Type B pancreatic cell (in vitro differentiated cells): ENCODE measurements around the gene SAPCD1. TPM values are rescaled to one million over a fixed set of nuclear protein-coding genes. Genes with fewer than 3 reads are reported as not detected.

Experiments used
- DNase-seq: peaks from one replicate; pipeline ENCODE4 v3.0.0; 2021; ENCODE audit warnings: mixed read lengths; ENCODE audit not compliant: unreplicated experiment; ENCODE audit errors: extremely low spot score
- H3K27ac Mint-ChIP-seq: 2 replicates; pipeline ENCODE4 v1.8.0; 2021; ENCODE audit warnings: mild to moderate bottlenecking, mixed read lengths
- H3K27me3 Mint-ChIP-seq: 2 replicates; pipeline ENCODE4 v1.8.0; 2021; ENCODE audit warnings: mixed read lengths
- H3K36me3 Mint-ChIP-seq: 2 replicates; pipeline ENCODE4 v1.8.0; 2021; ENCODE audit warnings: mixed read lengths
- H3K4me1 Mint-ChIP-seq: one replicate; pipeline ENCODE4 v1.8.0; 2021; ENCODE audit warnings: mixed read lengths; ENCODE audit not compliant: unreplicated experiment
- H3K4me3 Mint-ChIP-seq: 2 replicates; pipeline ENCODE4 v1.8.0; 2021; ENCODE audit warnings: mild to moderate bottlenecking, mixed read lengths
- H3K9me3 Mint-ChIP-seq: 2 replicates; pipeline ENCODE4 v1.8.0; 2021; ENCODE audit warnings: mixed read lengths
- total RNA-seq: library from RNA; stranded (reverse); gene quantifications from 2 replicates; pipeline ENCODE4 v1.2.1, GENCODE V29; 2021; ENCODE audit warnings: low replicate concordance
- TF ChIP-seq, protein P1 (sequence below): fragments of 200-600 bp; sonication (generic); conservative IDR thresholded peaks from 2 replicates; pipeline ENCODE4 v1.5.0; 2021; ENCODE audit warnings: antibody characterized with exemption, mild to moderate bottlenecking

Gene SAPCD1
- total RNA-seq, 1 donor from 2014 or later = 8.9 TPM

DNA sequence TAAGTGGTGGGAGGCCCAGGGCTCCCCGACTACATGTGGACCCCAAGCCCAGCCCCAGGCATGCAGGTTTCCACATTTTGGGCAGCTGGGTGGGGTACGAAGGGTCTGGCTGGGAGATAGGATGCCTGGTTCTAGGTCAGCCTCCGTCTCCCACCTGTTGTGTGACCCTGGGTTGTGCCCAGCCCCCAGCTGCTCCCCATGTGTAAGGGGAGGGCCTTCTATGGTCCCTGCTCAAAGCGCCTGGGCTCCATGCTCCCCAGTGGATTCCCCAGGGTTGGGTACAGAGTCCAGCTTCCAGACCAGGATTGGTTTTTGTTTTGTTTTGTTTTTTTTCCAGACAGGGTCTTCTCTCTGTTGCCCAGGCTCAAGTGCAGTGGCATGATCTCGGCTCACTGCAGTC is 15.7 kb downstream of the SAPCD1 start:
- no peaks in the 10 kb centered on the region for H3K9me3 Mint-ChIP-seq
- peak overlapping the region; percentile 56 for H3K27ac Mint-ChIP-seq
- H3K36me3 Mint-ChIP-seq = peaks cover 4% of the 10 kb centered on the region
- peaks cover 11% of the 10 kb centered on the region for H3K4me1 Mint-ChIP-seq
- TF ChIP-seq, protein P1, sequence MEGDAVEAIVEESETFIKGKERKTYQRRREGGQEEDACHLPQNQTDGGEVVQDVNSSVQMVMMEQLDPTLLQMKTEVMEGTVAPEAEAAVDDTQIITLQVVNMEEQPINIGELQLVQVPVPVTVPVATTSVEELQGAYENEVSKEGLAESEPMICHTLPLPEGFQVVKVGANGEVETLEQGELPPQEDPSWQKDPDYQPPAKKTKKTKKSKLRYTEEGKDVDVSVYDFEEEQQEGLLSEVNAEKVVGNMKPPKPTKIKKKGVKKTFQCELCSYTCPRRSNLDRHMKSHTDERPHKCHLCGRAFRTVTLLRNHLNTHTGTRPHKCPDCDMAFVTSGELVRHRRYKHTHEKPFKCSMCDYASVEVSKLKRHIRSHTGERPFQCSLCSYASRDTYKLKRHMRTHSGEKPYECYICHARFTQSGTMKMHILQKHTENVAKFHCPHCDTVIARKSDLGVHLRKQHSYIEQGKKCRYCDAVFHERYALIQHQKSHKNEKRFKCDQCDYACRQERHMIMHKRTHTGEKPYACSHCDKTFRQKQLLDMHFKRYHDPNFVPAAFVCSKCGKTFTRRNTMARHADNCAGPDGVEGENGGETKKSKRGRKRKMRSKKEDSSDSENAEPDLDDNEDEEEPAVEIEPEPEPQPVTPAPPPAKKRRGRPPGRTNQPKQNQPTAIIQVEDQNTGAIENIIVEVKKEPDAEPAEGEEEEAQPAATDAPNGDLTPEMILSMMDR = no peak
- H3K4me3 Mint-ChIP-seq = no peak overlapping the region
- no peaks in the 10 kb centered on the region for H3K27me3 Mint-ChIP-seq
- DNase-seq = no peak

DNA sequence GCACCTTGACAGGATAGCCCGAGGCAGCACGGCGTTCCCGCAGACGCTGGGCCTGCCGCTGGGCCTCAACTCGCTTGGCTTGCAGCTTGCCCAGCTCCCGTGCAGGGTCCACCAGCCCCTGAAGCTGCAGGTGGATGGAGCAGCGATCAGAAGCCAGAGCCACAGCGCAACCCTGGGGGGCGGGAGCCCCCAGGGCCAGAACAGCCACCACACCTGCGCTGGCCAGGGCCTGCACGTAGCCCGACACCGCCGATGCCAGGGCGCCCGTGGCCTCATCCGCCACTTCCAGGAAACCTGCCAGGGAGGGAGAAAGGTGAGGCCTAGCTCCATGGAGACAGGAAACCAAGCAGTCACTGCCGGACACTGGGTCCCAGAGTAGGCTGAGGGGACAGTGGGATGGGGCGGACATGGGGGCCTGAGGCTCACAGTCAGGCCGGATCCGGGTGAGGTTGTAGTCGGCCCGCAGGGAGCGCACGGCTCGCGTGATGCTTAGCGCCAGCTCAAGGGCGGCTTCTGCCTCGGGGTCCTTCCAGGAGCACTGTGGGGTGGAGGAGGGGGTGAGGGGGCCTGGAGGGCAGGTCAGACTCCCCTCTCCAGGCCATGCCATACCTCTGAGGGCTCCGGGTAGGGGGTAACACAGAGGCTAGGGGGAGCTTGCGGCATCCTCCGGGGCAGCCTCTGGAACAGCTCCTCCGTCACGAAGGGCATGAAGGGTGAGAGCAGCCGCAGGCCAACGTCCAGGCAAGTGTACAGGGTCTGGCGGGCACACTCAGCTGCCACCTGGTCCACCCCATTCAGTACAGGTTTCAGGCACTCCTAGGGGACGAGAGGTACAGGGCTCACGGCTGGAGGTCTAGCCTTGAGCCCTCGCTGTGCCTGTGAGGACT is 16.8 kb downstream of the SAPCD1 start:
- no peak overlapping the region for H3K4me3 Mint-ChIP-seq
- no peaks in the 10 kb centered on the region for H3K9me3 Mint-ChIP-seq
- H3K27me3 Mint-ChIP-seq = no peaks in the 10 kb centered on the region
- peaks cover 4% of the 10 kb centered on the region for H3K36me3 Mint-ChIP-seq
- no peak overlapping the region for H3K27ac Mint-ChIP-seq
- H3K4me1 Mint-ChIP-seq = peaks cover 11% of the 10 kb centered on the region
- DNase-seq = no peak
- TF ChIP-seq, protein P1 = no peak

DNA sequence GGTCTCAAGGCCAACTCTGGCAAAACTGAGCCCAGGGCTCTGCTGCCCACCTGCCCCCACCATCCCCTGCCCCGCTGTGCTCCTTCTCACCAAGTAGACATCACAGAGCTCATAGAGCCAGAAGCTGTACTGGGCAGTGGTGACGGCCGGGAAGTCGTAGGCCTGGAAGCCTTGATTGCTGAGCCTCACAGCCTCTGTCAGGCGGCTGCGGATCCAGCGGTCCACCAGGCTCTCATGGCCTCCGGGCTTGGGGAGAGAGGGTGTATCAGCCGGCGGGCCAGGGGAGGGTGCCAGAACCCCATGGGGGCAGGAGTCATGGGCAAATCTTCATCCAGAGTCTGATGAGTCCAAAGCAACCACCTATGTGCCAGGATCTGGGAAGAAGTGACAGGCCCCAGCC is 17.5 kb downstream of the SAPCD1 start:
- DNase-seq = no peak
- Mint-ChIP-seq H3K4me3 (no peak overlapping the region), H3K4me1 (peaks cover 11% of the 10 kb centered on the region), H3K9me3 (no peaks in the 10 kb centered on the region), H3K36me3 (peaks cover 4% of the 10 kb centered on the region), H3K27me3 (no peaks in the 10 kb centered on the region), H3K27ac (no peak overlapping the region)
- TF ChIP-seq, protein P1 = no peak

DNA sequence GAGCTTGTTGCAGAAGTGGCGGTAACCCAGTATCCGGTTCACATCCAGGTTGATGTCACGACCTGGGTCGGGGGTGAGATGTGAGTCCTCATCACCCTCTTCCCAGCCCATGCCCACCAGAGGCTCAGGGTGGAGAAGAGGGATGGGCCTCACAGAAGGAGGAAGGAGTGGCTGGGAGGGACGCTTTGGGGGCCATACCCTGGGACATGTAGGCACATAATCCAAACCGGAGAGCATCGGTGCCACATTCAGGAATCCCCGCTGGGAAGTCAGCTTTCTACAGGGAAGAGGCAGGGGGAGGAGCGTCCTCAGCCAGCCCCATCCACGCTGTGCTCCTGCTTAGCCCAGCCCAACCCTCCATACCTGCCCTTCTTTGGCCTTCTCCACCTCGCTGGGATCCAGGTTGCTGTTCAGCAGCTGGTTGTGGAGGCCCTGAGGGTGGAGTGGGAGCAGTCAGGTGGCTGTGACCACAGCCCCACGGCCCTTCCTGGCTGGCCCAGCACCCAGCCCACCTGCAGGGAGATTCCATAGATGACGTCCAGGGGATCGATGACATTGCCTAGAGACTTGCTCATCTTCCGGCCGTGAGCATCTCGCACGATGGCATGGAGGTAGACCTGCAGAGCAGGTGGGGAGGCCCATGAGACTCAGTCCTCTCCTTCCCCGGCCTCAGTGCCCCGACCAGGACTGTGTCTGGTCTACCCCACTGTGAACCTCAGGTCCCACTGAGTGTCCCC is 18.2 kb downstream of the SAPCD1 start:
- Mint-ChIP-seq H3K27me3 (no peaks in the 10 kb centered on the region), H3K27ac (peak overlapping the region; percentile 8), H3K9me3 (no peaks in the 10 kb centered on the region), H3K36me3 (peaks cover 4% of the 10 kb centered on the region), H3K4me3 (no peak overlapping the region), H3K4me1 (peaks cover 6% of the 10 kb centered on the region)
- TF ChIP-seq, protein P1 = no peak
- DNase-seq = no peak

DNA sequence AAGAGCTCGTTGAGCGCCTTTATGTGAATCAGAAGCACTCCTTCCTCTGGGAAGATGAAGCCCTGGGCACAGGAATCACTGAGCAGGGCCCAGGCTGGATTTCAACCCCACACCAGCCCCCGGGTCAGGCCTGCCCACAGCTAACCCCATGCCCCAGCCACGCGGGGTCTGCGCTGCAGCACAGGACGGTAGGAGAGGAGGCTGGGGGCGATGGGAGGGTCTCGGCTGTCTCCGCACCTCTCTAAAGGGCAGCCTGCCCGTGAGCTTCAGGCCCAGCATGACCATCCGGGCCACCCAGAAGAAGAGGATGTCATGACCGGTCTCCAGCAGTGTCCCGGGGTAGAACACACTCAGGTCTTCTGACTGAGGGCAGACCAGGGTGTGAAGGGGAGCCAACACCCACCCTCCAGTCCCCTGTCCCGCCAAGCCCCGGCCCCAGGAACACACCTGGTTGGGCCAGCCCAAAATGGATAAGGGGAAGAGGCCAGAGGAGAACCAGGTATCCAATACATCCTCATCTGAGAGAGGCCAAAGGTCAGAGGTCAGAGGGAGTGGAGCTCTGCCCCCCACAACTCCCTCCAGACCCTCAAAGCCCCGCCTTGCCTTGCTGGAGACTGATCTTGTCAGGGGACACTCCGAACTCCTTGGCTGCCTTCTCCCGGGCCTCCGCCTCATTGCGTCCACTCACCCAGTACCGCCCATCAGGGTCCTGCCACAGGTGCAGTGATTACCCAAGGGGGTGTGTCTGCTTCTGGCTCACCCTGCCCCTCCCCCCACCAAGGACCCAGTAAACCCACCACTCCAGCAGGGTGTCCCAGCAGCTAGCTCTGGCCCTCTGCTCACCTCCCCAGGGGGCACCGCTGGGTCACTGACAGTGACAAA is 19.0 kb downstream of the SAPCD1 start:
- Mint-ChIP-seq H3K27ac (peak overlapping the region; percentile 8), H3K4me3 (no peak overlapping the region), H3K4me1 (peaks cover 3% of the 10 kb centered on the region), H3K27me3 (no peaks in the 10 kb centered on the region), H3K36me3 (peaks cover 4% of the 10 kb centered on the region), H3K9me3 (no peaks in the 10 kb centered on the region)
- DNase-seq = no peak
- TF ChIP-seq, protein P1 = no peak
